HCT116 (cell line): Measurements from ENCODE around the gene GBGT1. TPM values are rescaled to one million over a fixed set of nuclear protein-coding genes. Genes with fewer than 3 reads are reported as not detected.

Experiments used
- ATAC-seq: fragments of 200-7000 bp; cut with Tn5 transposase; 2 replicates; pipeline ENCODE4 v1.9.1; 2020; ENCODE audit warnings: mild to moderate bottlenecking, moderate library complexity
- BruUV-seq: library from RNA; stranded (reverse); fragments of 400-500 nt; replicated peaks from 2 replicates; lab custom pipeline; 2021; lab: Mats Ljungman, UMichigan
- CTCF ChIA-PET: fragments of 300-600 bp; sonication (Branson Sonifier 250); formaldehyde crosslinking; loops from one replicate; lab custom pipeline; 2021; ENCODE audit warnings: antibody characterized with exemption; lab: Charles Lee
- POLR2A ChIA-PET: fragments of 300-600, 350-600 bp; sonication (Branson Sonifier 250); formaldehyde crosslinking; loops from one replicate; lab custom pipeline; 2021; ENCODE audit warnings: antibody characterized with exemption; lab: Charles Lee
- RAD21 ChIA-PET, 2 experiments: fragments of 300-600 bp; sonication (Branson Sonifier 250); formaldehyde crosslinking; loops; one replicate each; lab custom pipeline; 2023; ENCODE audit warnings: low total read pairs in 2 of 2; ENCODE audit not compliant: uncharacterized antibody in 2 of 2, unreplicated experiment in 2 of 2, low non-redundant PET in 1 of 2; lab: Charles Lee
- DNase-seq: peaks from one replicate; pipeline ENCODE4 v3.0.0-alpha.2; 2010; ENCODE audit warnings: low read depth, low spot score
- H2AFZ ChIP-seq: fragments of 200-600 bp; shearing (Covaris generic), sonication (generic); 2 replicates; pipeline ENCODE4 v1.6.1; 2017; ENCODE audit warnings: low read depth, mixed run types, mixed read lengths, antibody characterized with exemption, low read length; ENCODE audit not compliant: poor library complexity, severe bottlenecking
- H3K27ac ChIP-seq: 2 replicates; pipeline ENCODE4 v1.5.1; 2012; ENCODE audit warnings: low read depth, low read length
- H3K27me3 ChIP-seq: fragments of 200-600 bp; sonication (generic); 2 replicates; pipeline ENCODE4 v1.6.1; 2016; ENCODE audit warnings: mixed run types, low read length, mixed read lengths; ENCODE audit not compliant: insufficient read depth
- H3K36me3 ChIP-seq, 2 experiments: fragments of 200-500 bp in 1 of 2; fragments of 200-600 bp in 1 of 2; sonication (Bioruptor generic) in 1 of 2; sonication (generic) in 1 of 2; 2 replicates each; pipeline versions ENCODE4 v1.5.1 to v1.6.1; 2014 to 2016; ENCODE audit warnings: low read length in 2 of 2, inconsistent platforms in 1 of 2, mixed read lengths in 1 of 2, mixed run types in 1 of 2; ENCODE audit not compliant: insufficient read depth in 2 of 2, control insufficient read depth in 1 of 2
- H3K4me1 ChIP-seq, 2 experiments: fragments of 200-600 bp in 1 of 2; sonication (generic) in 1 of 2; 2 replicates each; pipeline versions ENCODE4 v1.5.1 to v1.6.1; 2012 to 2017; ENCODE audit warnings: low read length in 2 of 2, inconsistent platforms in 1 of 2, mild to moderate bottlenecking in 1 of 2, mixed read lengths in 1 of 2, mixed run types in 1 of 2, moderate library complexity in 1 of 2; ENCODE audit not compliant: insufficient read depth in 2 of 2, control insufficient read depth in 1 of 2
- H3K4me2 ChIP-seq: fragments of 200-600 bp; sonication (generic); 2 replicates; pipeline ENCODE4 v1.6.1; 2017; ENCODE audit warnings: mixed run types, low read length, mixed read lengths
- H3K4me3 ChIP-seq, 2 experiments: fragments of 200-600 bp in 1 of 2; sonication (generic) in 1 of 2; replicated peaks in 1 of 2; 2 replicates each; pipeline ENCODE4 v1.5.1; 2011 to 2016; ENCODE audit warnings: low read length in 2 of 2, control low read depth in 1 of 2, low read depth in 1 of 2, mild to moderate bottlenecking in 1 of 2, mixed read lengths in 1 of 2, mixed run types in 1 of 2
- H3K79me2 ChIP-seq: fragments of 200-600 bp; sonication (generic); 2 replicates; pipeline ENCODE4 v1.6.1; 2017; ENCODE audit warnings: mild to moderate bottlenecking, mixed run types, low read length, moderate library complexity, mixed read lengths; ENCODE audit not compliant: insufficient read depth
- H3K9ac ChIP-seq: fragments of 200-600 bp; sonication (generic); 2 replicates; pipeline ENCODE4 v1.6.1; 2016; ENCODE audit warnings: low read length, mixed read lengths
- H3K9me2 ChIP-seq: fragments of 200-600 bp; sonication (generic), shearing (Covaris generic); 2 replicates; pipeline ENCODE4 v1.6.1; 2017; ENCODE audit warnings: mixed run types, mild to moderate bottlenecking, moderate library complexity; ENCODE audit not compliant: insufficient read depth
- H3K9me3 ChIP-seq, 2 experiments: fragments of 200-500 bp in 1 of 2; fragments of 200-600 bp in 1 of 2; sonication (Bioruptor generic) in 1 of 2; sonication (generic) in 1 of 2; 2 replicates each; pipeline ENCODE4 v1.6.1; 2014 to 2017; ENCODE audit warnings: low read length in 2 of 2, mixed read lengths in 2 of 2, inconsistent platforms in 1 of 2, low read depth in 1 of 2, mild to moderate bottlenecking in 1 of 2, mixed run types in 1 of 2, moderate library complexity in 1 of 2; ENCODE audit not compliant: control insufficient read depth in 1 of 2, insufficient read depth in 1 of 2
- H4K20me1 ChIP-seq: fragments of 200-600 bp; sonication (generic), shearing (Covaris generic); 2 replicates; pipeline ENCODE4 v1.6.1; 2017; ENCODE audit warnings: mixed run types, mild to moderate bottlenecking, moderate library complexity; ENCODE audit not compliant: insufficient read depth
- CBX3 ChIP-seq: IDR thresholded peaks from 2 replicates; pipeline ENCODE4 v1.6.1; 2012; ENCODE audit warnings: low read depth
- CEBPB ChIP-seq: IDR thresholded peaks from 2 replicates; pipeline ENCODE4 v1.6.1; 2012; ENCODE audit warnings: low read depth
- CTCF ChIP-seq, 3 experiments: fragments of 200-600 bp in 1 of 3; sonication (generic) in 1 of 3; IDR thresholded peaks in 2 of 3; conservative IDR thresholded peaks in 1 of 3; 2 replicates each; pipeline ENCODE4 v1.5.1; 2012 to 2017; ENCODE audit warnings: low read depth in 2 of 3, low read length in 2 of 3, antibody characterized with exemption in 1 of 3, borderline replicate concordance in 1 of 3, control low read depth in 1 of 3, mild to moderate bottlenecking in 1 of 3, mixed read lengths in 1 of 3, mixed run types in 1 of 3, moderate library complexity in 1 of 3; ENCODE audit not compliant: insufficient read depth in 1 of 3
- EGR1 ChIP-seq: IDR thresholded peaks from 2 replicates; pipeline ENCODE4 v1.6.1; 2012; ENCODE audit warnings: low read depth
- ELF1 ChIP-seq: IDR thresholded peaks from 2 replicates; pipeline ENCODE4 v1.6.1; 2012; ENCODE audit warnings: low read depth, borderline replicate concordance
- EZH2 ChIP-seq: fragments of 200-600 bp; sonication (generic); IDR thresholded peaks from 2 replicates; pipeline ENCODE4 v1.6.1; 2017; ENCODE audit warnings: antibody characterized with exemption, mixed run types
- FOSL1 ChIP-seq: IDR thresholded peaks from 2 replicates; pipeline ENCODE4 v1.6.1; 2012; ENCODE audit warnings: low read depth
- MAX ChIP-seq: IDR thresholded peaks from 2 replicates; pipeline ENCODE4 v1.6.1; 2012
- POLR2A ChIP-seq: IDR thresholded peaks from 2 replicates; pipeline ENCODE4 v1.7.0; 2011; ENCODE audit warnings: borderline replicate concordance; ENCODE audit not compliant: insufficient read depth, insufficient read length; ENCODE audit errors: extremely low read depth
- POLR2AphosphoS5 ChIP-seq: IDR thresholded peaks from 2 replicates; pipeline ENCODE4 v1.6.1; 2011; ENCODE audit warnings: mild to moderate bottlenecking, low read depth, low read length, moderate library complexity
- RAD21 ChIP-seq: IDR thresholded peaks from 2 replicates; pipeline ENCODE4 v1.6.1; 2012; ENCODE audit warnings: low read depth, mild to moderate bottlenecking
- REST ChIP-seq: IDR thresholded peaks from 2 replicates; pipeline ENCODE4 v1.6.1; 2012; ENCODE audit warnings: low read depth
- SIN3A ChIP-seq: IDR thresholded peaks from 2 replicates; pipeline ENCODE4 v1.6.1; 2012; ENCODE audit warnings: low read depth
- SP1 ChIP-seq: IDR thresholded peaks from 2 replicates; pipeline ENCODE4 v1.6.1; 2012; ENCODE audit warnings: low read depth
- TCF7L2 ChIP-seq: IDR thresholded peaks from 2 replicates; pipeline ENCODE4 v1.7.0; 2011; ENCODE audit warnings: borderline replicate concordance, inconsistent platforms; ENCODE audit not compliant: insufficient read depth, insufficient read length; ENCODE audit errors: extremely low read depth
- YY1 ChIP-seq: IDR thresholded peaks from 2 replicates; pipeline ENCODE4 v1.6.1; 2011; ENCODE audit warnings: low read length, low read depth, moderate library complexity, mild to moderate bottlenecking; ENCODE audit not compliant: insufficient replicate concordance; ENCODE audit errors: extremely low read depth
- ZFX ChIP-seq: fragments of 450-650 bp; IDR thresholded peaks from 2 replicates; pipeline ENCODE4 v1.6.1; 2017
- ZNF274 ChIP-seq: fragments of 200-500 bp; sonication (Bioruptor generic); IDR thresholded peaks from 2 replicates; pipeline ENCODE4 v1.6.1; 2014; ENCODE audit warnings: mild to moderate bottlenecking, low read depth, low read length, inconsistent platforms
- intact Hi-C: fragments of 100-400 bp; cut with micrococcal nuclease; formaldehyde crosslinking; loops from 2 replicates; pipeline ENCODE4 v1.10.0; 2022
- total RNA-seq: library from RNA; stranded (reverse); gene quantifications from one replicate; pipeline ENCODE4 v1.2.1, GENCODE V29; 2021; ENCODE audit not compliant: unreplicated experiment

The GBGT1 gene
- total RNA-seq, 1 experiment from 2014 or later: 0.34 TPM

- no peak overlapping the region for H3K27ac ChIP-seq
- no peak for ATAC-seq
- no peaks in the 10 kb centered on the region for H3K27me3 ChIP-seq
- no peak for DNase-seq
- BruUV-seq: no TSS peak
- H3K36me3 ChIP-seq: no peaks in the 10 kb centered on the region
- H4K20me1 ChIP-seq: no peaks in the 10 kb centered on the region; the same call in 1 of the 2 replicates
- peaks cover 18 to 50% of the 10 kb centered on the region in 2 experiments for H3K4me1 ChIP-seq
- H3K9ac ChIP-seq: peak overlapping the region; percentile 14; the same call in 1 of the 2 replicates
- no peaks in the 10 kb centered on the region for H3K9me2 ChIP-seq
- H3K9me3 ChIP-seq: no peaks in the 10 kb centered on the region
- ChIA-PET RAD21 (interaction anchor here in 1 of 2 experiments (1.0 to 1.5 kb wide), 3 partner anchors 9 to 344 kb away, joined by 3 to 4 read pairs (median 3); no protein-coding TSS in a partner anchor), POLR2A (no interaction called here), CTCF (interaction anchor here (1.6 to 2.2 kb wide), 3 partner anchors 9 to 21 kb away, joined by 8 to 61 read pairs (median 20); partner anchors contain the start of gene RALGDS)
- intact Hi-C loops: no loop called here
- no peak for TF ChIP-seq ZFX
- no peak for TF ChIP-seq CBX3
- no peak for TF ChIP-seq POLR2AphosphoS5
- no peak for TF ChIP-seq EGR1
- no peak for TF ChIP-seq ZNF274
- TF ChIP-seq RAD21: no peak
- TF ChIP-seq CEBPB: no peak
- no peak for TF ChIP-seq TCF7L2
- TF ChIP-seq ELF1: no peak
- no peak for TF ChIP-seq CTCF (IDR thresholded peaks at IDR 0.05 in 2 of 3, conservative IDR thresholded peaks at IDR 0.05 in 1 of 3; ENCODE audit: borderline replicate concordance in 1 of 3, insufficient read depth in 1 of 3, low read depth in 2 of 3, low read length in 2 of 3)
- TF ChIP-seq EZH2: no peak
- TF ChIP-seq MAX: no peak
- no peak for TF ChIP-seq FOSL1
- TF ChIP-seq SP1: no peak
- no peak for TF ChIP-seq REST
- TF ChIP-seq YY1: no peak
- TF ChIP-seq SIN3A: no peak
- no peak for TF ChIP-seq POLR2A
- H2AFZ ChIP-seq: no peak overlapping the region
- H3K79me2 ChIP-seq: peaks cover 74% of the 10 kb centered on the region
- no peak overlapping the region for H3K4me3 ChIP-seq
- 0 out of 2 replicates have a peak overlapping the region, but pooled peaks have one; percentile 21 for H3K4me2 ChIP-seq
Observed at GRCh38 chr9:133142684-133143622, 20.8 kb downstream of the GBGT1 start.
